K562 (cell line): ENCODE data around the gene USP38. TPM values are rescaled to one million over a fixed set of nuclear protein-coding genes. Genes with fewer than 3 reads are reported as not detected.

Experiments
- C11orf30 ChIP-seq: fragments of 450-650 bp; IDR thresholded peaks from 2 replicates; pipeline ENCODE4 v1.6.1; 2016; ENCODE audit warnings: low read depth, mild to moderate bottlenecking
- FOXM1 ChIP-seq, 2 experiments: fragments of 450-650 bp in 1 of 2; sonication (generic) in 1 of 2; formaldehyde crosslinking in 1 of 2; IDR thresholded peaks; 2 replicates each; pipeline versions ENCODE4 v1.6.1 to v1.9.0; 2017 to 2022; ENCODE audit warnings: low read depth in 2 of 2, mild to moderate bottlenecking in 2 of 2, missing genetic modification reagents in 1 of 2, moderate library complexity in 1 of 2
- GTF2F1 ChIP-seq: IDR thresholded peaks from 2 replicates; pipeline ENCODE4 v1.6.1; 2011; ENCODE audit warnings: low read depth, low read length, improper control_type of control experiment
- MEF2A ChIP-seq: IDR thresholded peaks from 2 replicates; pipeline ENCODE4 v1.6.1; 2011; ENCODE audit warnings: low read depth, mild to moderate bottlenecking, low read length, moderate library complexity; ENCODE audit not compliant: control insufficient read depth
- polyA plus RNA-seq, 8 experiments: library from polyadenylated mRNA; depleted of rRNA in 4 of 8; stranded (reverse) in 5 of 8; unstranded in 3 of 8; fragments of >200 nt; fragmentation: Nextera tagmentation in 2 of 8; fragmentation: Illumina TruSeq in 1 of 8; extraction: Ambion mirVana in 2 of 8; extraction: Trizol in 1 of 8; gene quantifications; 2 replicates each; pipeline versions ENCODE4 v1.2.1 to v1.2.3, GENCODE V29; 2011 to 2014; ENCODE audit warnings: inconsistent platforms in 1 of 8, missing spikeins in 1 of 8
- total RNA-seq, 7 experiments: library from RNA; depleted of rRNA in 6 of 7; stranded (reverse); fragments of >200 nt in 6 of 7; fragmentation: Illumina TruSeq in 2 of 7; extraction: Trizol in 2 of 7; gene quantifications; 2 replicates each; pipeline versions ENCODE4 v1.2.1 to v1.2.3, GENCODE V29; 2011 to 2021; ENCODE audit warnings: low replicate concordance in 1 of 7
- TF ChIP-seq, protein P1 (sequence below): fragments of 200-800 bp; sonication (Bioruptor generic); IDR thresholded peaks from 2 replicates; pipeline ENCODE4 v1.6.1; 2016; ENCODE audit warnings: missing genetic modification characterization, missing compliant biosample characterization
- TF ChIP-seq, protein P2 (sequence below): fragments of 450-650 bp; IDR thresholded peaks from 2 replicates; pipeline ENCODE4 v1.6.1; 2018; ENCODE audit warnings: mild to moderate bottlenecking, low read depth; ENCODE audit not compliant: partially characterized antibody
- TF ChIP-seq, protein P3 (sequence below): fragments of 450-650 bp; formaldehyde crosslinking; IDR thresholded peaks from 2 replicates; pipeline ENCODE4 v1.4.0; 2020; ENCODE audit warnings: mild to moderate bottlenecking, mixed read lengths
- TF ChIP-seq, protein P4 (sequence below), 2 experiments: IDR thresholded peaks; 2 replicates each; pipeline ENCODE4 v1.6.1; 2011; ENCODE audit warnings: borderline replicate concordance in 1 of 2, control low read depth in 1 of 2, low read depth in 1 of 2, low read length in 1 of 2, mild to moderate bottlenecking in 1 of 2, mixed read lengths in 1 of 2, moderate library complexity in 1 of 2; ENCODE audit not compliant: insufficient read depth in 1 of 2, insufficient read length in 1 of 2, poor library complexity in 1 of 2, severe bottlenecking in 1 of 2; ENCODE audit errors: extremely low read depth in 1 of 2
- TF ChIP-seq, protein P5 (sequence below), 2 experiments: fragments of 450-650 bp; IDR thresholded peaks; 2 replicates each; pipeline ENCODE4 v1.6.1; 2018; ENCODE audit warnings: mild to moderate bottlenecking in 2 of 2, low read depth in 1 of 2; ENCODE audit not compliant: partially characterized antibody in 2 of 2

Gene USP38
- total and polyA plus RNA-seq, 9 of the 15 experiments (the other 6 are each of a cell fraction or from before 2014, with no cell fraction given): 4.2 to 20.6 (median 11.2) TPM

DNA sequence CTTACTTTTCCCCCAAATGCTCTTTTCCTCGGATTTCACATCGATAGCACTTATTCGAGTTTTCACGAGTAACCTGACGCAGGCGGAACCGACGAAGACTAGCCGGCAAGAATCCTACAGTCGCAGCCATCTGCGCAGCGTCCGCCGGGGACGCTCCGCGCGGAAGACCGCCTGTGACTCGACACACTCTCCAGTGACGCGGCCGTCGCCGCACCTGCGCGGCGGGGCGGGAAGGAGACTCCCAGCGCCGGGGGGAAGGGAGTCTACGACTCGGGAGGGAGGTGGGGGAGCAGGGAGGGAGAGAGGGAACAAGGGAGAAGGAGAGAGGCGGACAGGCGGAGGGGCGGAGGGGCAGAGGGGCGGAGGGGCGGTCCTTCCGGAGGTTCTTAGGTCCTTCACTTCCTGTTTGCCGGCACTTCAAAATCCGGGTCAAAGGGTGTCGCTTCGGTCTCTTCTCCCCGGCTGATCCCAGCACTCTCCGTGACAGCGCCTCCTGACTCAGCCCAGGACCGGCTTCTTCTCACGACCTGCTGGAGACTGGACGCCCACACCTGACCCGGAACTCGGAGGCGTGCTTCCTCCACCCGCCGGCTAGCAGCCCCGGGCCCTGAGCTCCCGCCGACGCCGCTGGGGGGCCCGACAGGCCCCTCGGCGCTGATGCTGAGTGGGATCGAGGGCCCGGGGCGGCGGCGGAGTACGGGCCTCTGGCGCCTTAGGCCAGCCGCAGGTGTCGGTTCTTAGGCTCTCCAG is at the start of gene USP38 (continued):
- TF ChIP-seq C11orf30: peak; percentile 51; the same call in 1 of the 2 replicates
- TF ChIP-seq, protein P1, sequence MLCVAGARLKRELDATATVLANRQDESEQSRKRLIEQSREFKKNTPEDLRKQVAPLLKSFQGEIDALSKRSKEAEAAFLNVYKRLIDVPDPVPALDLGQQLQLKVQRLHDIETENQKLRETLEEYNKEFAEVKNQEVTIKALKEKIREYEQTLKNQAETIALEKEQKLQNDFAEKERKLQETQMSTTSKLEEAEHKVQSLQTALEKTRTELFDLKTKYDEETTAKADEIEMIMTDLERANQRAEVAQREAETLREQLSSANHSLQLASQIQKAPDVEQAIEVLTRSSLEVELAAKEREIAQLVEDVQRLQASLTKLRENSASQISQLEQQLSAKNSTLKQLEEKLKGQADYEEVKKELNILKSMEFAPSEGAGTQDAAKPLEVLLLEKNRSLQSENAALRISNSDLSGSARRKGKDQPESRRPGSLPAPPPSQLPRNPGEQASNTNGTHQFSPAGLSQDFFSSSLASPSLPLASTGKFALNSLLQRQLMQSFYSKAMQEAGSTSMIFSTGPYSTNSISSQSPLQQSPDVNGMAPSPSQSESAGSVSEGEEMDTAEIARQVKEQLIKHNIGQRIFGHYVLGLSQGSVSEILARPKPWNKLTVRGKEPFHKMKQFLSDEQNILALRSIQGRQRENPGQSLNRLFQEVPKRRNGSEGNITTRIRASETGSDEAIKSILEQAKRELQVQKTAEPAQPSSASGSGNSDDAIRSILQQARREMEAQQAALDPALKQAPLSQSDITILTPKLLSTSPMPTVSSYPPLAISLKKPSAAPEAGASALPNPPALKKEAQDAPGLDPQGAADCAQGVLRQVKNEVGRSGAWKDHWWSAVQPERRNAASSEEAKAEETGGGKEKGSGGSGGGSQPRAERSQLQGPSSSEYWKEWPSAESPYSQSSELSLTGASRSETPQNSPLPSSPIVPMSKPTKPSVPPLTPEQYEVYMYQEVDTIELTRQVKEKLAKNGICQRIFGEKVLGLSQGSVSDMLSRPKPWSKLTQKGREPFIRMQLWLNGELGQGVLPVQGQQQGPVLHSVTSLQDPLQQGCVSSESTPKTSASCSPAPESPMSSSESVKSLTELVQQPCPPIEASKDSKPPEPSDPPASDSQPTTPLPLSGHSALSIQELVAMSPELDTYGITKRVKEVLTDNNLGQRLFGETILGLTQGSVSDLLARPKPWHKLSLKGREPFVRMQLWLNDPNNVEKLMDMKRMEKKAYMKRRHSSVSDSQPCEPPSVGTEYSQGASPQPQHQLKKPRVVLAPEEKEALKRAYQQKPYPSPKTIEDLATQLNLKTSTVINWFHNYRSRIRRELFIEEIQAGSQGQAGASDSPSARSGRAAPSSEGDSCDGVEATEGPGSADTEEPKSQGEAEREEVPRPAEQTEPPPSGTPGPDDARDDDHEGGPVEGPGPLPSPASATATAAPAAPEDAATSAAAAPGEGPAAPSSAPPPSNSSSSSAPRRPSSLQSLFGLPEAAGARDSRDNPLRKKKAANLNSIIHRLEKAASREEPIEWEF (CRISPR knock-in tag): no peak
- no peak for TF ChIP-seq FOXM1 (IDR thresholded peaks at IDR 0.05; ENCODE audit: low read depth)
- peak; percentile 50; the same call in 1 of the 2 replicates for TF ChIP-seq FOXM1 (CRISPR knock-in tag; IDR thresholded peaks at IDR 0.05; ENCODE audit: low read depth)
- TF ChIP-seq, protein P2, sequence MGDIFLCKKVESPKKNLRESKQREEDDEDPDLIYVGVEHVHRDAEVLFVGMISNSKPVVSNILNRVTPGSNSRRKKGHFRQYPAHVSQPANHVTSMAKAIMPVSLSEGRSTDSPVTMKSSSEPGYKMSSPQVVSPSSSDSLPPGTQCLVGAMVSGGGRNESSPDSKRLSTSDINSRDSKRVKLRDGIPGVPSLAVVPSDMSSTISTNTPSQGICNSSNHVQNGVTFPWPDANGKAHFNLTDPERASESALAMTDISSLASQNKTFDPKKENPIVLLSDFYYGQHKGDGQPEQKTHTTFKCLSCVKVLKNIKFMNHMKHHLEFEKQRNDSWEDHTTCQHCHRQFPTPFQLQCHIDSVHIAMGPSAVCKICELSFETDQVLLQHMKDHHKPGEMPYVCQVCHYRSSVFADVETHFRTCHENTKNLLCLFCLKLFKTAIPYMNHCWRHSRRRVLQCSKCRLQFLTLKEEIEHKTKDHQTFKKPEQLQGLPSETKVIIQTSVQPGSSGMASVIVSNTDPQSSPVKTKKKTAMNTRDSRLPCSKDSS: no peak
- no peak for TF ChIP-seq MEF2A
- 0 out of 2 replicates have a peak, but pooled peaks have one; percentile 18 for TF ChIP-seq GTF2F1
- TF ChIP-seq, protein P3, sequence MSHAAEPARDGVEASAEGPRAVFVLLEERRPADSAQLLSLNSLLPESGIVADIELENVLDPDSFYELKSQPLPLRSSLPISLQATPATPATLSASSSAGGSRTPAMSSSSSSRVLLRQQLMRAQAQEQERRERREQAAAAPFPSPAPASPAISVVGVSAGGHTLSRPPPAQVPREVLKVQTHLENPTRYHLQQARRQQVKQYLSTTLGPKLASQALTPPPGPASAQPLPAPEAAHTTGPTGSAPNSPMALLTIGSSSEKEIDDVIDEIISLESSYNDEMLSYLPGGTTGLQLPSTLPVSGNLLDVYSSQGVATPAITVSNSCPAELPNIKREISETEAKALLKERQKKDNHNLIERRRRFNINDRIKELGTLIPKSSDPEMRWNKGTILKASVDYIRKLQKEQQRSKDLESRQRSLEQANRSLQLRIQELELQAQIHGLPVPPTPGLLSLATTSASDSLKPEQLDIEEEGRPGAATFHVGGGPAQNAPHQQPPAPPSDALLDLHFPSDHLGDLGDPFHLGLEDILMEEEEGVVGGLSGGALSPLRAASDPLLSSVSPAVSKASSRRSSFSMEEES (CRISPR knock-in tag): no peak
- TF ChIP-seq, protein P4, sequence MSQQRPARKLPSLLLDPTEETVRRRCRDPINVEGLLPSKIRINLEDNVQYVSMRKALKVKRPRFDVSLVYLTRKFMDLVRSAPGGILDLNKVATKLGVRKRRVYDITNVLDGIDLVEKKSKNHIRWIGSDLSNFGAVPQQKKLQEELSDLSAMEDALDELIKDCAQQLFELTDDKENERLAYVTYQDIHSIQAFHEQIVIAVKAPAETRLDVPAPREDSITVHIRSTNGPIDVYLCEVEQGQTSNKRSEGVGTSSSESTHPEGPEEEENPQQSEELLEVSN (IDR thresholded peaks at IDR 0.05; ENCODE audit: borderline replicate concordance in 1 of 2, extremely low read depth in 1 of 2, insufficient read depth in 1 of 2, insufficient read length in 1 of 2, low read depth in 1 of 2, low read length in 1 of 2, poor library complexity in 1 of 2, severe bottlenecking in 1 of 2): peak; percentile 63 to 85
- TF ChIP-seq, protein P5, sequence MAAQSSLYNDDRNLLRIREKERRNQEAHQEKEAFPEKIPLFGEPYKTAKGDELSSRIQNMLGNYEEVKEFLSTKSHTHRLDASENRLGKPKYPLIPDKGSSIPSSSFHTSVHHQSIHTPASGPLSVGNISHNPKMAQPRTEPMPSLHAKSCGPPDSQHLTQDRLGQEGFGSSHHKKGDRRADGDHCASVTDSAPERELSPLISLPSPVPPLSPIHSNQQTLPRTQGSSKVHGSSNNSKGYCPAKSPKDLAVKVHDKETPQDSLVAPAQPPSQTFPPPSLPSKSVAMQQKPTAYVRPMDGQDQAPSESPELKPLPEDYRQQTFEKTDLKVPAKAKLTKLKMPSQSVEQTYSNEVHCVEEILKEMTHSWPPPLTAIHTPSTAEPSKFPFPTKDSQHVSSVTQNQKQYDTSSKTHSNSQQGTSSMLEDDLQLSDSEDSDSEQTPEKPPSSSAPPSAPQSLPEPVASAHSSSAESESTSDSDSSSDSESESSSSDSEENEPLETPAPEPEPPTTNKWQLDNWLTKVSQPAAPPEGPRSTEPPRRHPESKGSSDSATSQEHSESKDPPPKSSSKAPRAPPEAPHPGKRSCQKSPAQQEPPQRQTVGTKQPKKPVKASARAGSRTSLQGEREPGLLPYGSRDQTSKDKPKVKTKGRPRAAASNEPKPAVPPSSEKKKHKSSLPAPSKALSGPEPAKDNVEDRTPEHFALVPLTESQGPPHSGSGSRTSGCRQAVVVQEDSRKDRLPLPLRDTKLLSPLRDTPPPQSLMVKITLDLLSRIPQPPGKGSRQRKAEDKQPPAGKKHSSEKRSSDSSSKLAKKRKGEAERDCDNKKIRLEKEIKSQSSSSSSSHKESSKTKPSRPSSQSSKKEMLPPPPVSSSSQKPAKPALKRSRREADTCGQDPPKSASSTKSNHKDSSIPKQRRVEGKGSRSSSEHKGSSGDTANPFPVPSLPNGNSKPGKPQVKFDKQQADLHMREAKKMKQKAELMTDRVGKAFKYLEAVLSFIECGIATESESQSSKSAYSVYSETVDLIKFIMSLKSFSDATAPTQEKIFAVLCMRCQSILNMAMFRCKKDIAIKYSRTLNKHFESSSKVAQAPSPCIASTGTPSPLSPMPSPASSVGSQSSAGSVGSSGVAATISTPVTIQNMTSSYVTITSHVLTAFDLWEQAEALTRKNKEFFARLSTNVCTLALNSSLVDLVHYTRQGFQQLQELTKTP (IDR thresholded peaks at IDR 0.05; ENCODE audit: low read depth in 1 of 2, partially characterized antibody in 2 of 2): peak in 1 of 2 experiments; percentile 57
